Measurements from ENCODE around the gene IL22RA1.

IL22RA1 gene

DNA sequence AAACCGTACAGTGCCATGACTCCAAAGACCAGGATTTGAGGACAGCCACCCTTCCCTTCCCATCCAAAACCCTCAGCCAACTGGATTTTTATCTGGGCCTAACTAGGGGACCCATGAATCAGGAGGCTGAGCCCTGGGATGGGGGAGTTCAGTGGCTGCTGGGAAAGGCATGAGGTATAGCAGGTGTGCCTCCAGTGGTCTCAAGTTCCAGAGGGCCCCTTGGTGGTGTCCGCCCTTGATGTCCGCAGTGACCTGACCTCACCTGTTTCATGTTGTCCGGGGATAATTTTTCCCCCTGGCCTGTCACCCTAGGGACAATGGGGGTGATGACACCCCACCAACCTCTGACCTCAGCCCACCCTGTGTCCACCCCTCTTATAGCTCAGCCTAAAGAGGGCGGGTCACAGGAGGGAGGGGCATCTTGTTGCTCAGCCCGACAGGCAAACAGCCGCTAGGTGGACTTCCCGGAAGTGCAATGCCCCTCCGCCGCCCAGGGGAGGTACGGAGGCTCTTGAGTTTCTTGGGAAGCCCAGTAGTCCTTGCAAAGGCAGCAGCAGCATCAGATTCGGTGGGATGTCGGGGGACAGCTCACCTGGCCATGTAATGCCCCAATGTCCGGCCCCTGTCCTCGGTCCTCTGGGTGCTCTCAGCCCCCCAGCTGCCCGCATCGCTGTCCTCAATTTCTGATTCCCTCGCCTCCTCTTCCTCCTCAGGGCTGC, 13.8 kb upstream of the IL22RA1 start:
- TF ChIP-seq GLIS3 (CRISPR knock-in tag; IDR thresholded peaks at IDR 0.05) (no peak), TOX (CRISPR knock-in tag; IDR thresholded peaks at IDR 0.05; ENCODE audit: borderline replicate concordance) (no peak), TCF4 (CRISPR knock-in tag; IDR thresholded peaks at IDR 0.05; ENCODE audit: borderline replicate concordance) (no peak), BACH2 (CRISPR knock-in tag; IDR thresholded peaks at IDR 0.05; ENCODE audit: borderline replicate concordance) (no peak), RARB (CRISPR knock-in tag; IDR thresholded peaks at IDR 0.05) (no peak), PPARA (CRISPR knock-in tag; IDR thresholded peaks at IDR 0.05; ENCODE audit: borderline replicate concordance) (no peak), OSR1 (CRISPR knock-in tag; IDR thresholded peaks at IDR 0.05) (no peak), ESRRG (CRISPR knock-in tag; IDR thresholded peaks at IDR 0.05) (no peak), ZNF70 (CRISPR knock-in tag; IDR thresholded peaks at IDR 0.05) (no peak), SNAI2 (CRISPR knock-in tag; IDR thresholded peaks at IDR 0.05) (no peak), ARNTL (CRISPR knock-in tag; IDR thresholded peaks at IDR 0.05; ENCODE audit: borderline replicate concordance, low read depth) (no peak), ZNF8 (CRISPR knock-in tag; IDR thresholded peaks at IDR 0.05) (no peak), ISL1 (CRISPR knock-in tag; IDR thresholded peaks at IDR 0.05) (no peak)
- TF ChIP-seq, protein P1, sequence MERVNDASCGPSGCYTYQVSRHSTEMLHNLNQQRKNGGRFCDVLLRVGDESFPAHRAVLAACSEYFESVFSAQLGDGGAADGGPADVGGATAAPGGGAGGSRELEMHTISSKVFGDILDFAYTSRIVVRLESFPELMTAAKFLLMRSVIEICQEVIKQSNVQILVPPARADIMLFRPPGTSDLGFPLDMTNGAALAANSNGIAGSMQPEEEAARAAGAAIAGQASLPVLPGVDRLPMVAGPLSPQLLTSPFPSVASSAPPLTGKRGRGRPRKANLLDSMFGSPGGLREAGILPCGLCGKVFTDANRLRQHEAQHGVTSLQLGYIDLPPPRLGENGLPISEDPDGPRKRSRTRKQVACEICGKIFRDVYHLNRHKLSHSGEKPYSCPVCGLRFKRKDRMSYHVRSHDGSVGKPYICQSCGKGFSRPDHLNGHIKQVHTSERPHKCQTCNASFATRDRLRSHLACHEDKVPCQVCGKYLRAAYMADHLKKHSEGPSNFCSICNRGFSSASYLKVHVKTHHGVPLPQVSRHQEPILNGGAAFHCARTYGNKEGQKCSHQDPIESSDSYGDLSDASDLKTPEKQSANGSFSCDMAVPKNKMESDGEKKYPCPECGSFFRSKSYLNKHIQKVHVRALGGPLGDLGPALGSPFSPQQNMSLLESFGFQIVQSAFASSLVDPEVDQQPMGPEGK (CRISPR knock-in tag; IDR thresholded peaks at IDR 0.05; ENCODE audit: borderline replicate concordance) = no peak
- TF ChIP-seq, protein P2, sequence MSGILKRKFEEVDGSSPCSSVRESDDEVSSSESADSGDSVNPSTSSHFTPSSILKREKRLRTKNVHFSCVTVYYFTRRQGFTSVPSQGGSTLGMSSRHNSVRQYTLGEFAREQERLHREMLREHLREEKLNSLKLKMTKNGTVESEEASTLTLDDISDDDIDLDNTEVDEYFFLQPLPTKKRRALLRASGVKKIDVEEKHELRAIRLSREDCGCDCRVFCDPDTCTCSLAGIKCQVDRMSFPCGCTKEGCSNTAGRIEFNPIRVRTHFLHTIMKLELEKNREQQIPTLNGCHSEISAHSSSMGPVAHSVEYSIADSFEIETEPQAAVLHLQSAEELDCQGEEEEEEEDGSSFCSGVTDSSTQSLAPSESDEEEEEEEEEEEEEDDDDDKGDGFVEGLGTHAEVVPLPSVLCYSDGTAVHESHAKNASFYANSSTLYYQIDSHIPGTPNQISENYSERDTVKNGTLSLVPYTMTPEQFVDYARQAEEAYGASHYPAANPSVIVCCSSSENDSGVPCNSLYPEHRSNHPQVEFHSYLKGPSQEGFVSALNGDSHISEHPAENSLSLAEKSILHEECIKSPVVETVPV (CRISPR knock-in tag; IDR thresholded peaks at IDR 0.05) = no peak
- TF ChIP-seq, protein P3, sequence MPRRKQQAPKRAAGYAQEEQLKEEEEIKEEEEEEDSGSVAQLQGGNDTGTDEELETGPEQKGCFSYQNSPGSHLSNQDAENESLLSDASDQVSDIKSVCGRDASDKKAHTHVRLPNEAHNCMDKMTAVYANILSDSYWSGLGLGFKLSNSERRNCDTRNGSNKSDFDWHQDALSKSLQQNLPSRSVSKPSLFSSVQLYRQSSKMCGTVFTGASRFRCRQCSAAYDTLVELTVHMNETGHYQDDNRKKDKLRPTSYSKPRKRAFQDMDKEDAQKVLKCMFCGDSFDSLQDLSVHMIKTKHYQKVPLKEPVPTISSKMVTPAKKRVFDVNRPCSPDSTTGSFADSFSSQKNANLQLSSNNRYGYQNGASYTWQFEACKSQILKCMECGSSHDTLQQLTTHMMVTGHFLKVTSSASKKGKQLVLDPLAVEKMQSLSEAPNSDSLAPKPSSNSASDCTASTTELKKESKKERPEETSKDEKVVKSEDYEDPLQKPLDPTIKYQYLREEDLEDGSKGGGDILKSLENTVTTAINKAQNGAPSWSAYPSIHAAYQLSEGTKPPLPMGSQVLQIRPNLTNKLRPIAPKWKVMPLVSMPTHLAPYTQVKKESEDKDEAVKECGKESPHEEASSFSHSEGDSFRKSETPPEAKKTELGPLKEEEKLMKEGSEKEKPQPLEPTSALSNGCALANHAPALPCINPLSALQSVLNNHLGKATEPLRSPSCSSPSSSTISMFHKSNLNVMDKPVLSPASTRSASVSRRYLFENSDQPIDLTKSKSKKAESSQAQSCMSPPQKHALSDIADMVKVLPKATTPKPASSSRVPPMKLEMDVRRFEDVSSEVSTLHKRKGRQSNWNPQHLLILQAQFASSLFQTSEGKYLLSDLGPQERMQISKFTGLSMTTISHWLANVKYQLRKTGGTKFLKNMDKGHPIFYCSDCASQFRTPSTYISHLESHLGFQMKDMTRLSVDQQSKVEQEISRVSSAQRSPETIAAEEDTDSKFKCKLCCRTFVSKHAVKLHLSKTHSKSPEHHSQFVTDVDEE (CRISPR knock-in tag; IDR thresholded peaks at IDR 0.05) = no peak
- TF ChIP-seq, protein P4, sequence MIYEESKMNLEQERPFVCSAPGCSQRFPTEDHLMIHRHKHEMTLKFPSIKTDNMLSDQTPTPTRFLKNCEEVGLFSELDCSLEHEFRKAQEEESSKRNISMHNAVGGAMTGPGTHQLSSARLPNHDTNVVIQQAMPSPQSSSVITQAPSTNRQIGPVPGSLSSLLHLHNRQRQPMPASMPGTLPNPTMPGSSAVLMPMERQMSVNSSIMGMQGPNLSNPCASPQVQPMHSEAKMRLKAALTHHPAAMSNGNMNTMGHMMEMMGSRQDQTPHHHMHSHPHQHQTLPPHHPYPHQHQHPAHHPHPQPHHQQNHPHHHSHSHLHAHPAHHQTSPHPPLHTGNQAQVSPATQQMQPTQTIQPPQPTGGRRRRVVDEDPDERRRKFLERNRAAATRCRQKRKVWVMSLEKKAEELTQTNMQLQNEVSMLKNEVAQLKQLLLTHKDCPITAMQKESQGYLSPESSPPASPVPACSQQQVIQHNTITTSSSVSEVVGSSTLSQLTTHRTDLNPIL (CRISPR knock-in tag; IDR thresholded peaks at IDR 0.05; ENCODE audit: low read depth) = no peak

DNA sequence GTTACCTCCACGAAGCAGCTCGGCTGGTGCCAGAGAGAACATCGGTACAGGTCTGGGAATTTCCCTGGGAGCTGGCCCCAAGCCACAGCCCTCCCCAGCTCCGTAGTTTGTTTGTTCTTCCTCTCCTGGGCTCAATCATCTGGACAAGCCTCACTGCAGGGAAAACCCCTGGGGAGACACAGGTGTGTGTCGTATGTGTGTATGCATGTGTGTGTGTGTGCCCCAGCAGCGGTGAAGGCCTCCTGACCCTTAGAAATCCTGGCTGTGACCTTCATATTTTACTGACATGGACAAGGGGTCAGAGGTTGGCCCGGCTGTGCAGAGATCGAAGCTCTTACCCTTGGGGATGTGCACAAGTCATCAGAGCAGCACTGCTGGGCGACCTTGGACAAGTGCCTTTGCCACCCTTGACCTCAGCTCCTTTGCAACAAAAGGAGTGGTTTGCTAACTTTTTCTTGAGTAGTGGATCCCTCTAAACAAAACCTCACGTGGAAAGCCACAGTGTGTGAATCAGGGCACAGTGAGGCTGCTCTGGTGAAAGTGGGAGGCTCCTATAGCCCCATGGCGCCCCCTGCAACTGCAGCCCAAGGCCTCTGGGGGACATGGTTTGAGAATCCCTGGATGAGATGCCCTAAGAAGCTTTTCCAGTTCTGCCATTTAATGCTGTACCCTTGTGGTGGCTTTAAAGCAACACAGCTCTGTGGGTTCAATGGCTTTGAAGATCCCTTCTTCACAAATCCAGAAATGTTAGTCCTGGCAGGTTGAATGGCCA, 12.3 kb upstream of the IL22RA1 start:
- TF ChIP-seq CSDC2 (CRISPR knock-in tag; IDR thresholded peaks at IDR 0.05) (no peak), OSR1 (CRISPR knock-in tag; IDR thresholded peaks at IDR 0.05) (no peak), SNAI2 (CRISPR knock-in tag; IDR thresholded peaks at IDR 0.05) (no peak), GLIS3 (CRISPR knock-in tag; IDR thresholded peaks at IDR 0.05) (no peak), ZFP3 (CRISPR knock-in tag; IDR thresholded peaks at IDR 0.05) (no peak), PPARA (CRISPR knock-in tag; IDR thresholded peaks at IDR 0.05; ENCODE audit: borderline replicate concordance) (no peak), ZFP30 (CRISPR knock-in tag; IDR thresholded peaks at IDR 0.05) (no peak), RARB (CRISPR knock-in tag; IDR thresholded peaks at IDR 0.05) (no peak), BACH2 (CRISPR knock-in tag; IDR thresholded peaks at IDR 0.05; ENCODE audit: borderline replicate concordance) (no peak), TOX (CRISPR knock-in tag; IDR thresholded peaks at IDR 0.05; ENCODE audit: borderline replicate concordance) (no peak)
- TF ChIP-seq, protein P2 (CRISPR knock-in tag; IDR thresholded peaks at IDR 0.05) = no peak
- TF ChIP-seq, protein P3 (CRISPR knock-in tag; IDR thresholded peaks at IDR 0.05) = no peak
- TF ChIP-seq, protein P5, sequence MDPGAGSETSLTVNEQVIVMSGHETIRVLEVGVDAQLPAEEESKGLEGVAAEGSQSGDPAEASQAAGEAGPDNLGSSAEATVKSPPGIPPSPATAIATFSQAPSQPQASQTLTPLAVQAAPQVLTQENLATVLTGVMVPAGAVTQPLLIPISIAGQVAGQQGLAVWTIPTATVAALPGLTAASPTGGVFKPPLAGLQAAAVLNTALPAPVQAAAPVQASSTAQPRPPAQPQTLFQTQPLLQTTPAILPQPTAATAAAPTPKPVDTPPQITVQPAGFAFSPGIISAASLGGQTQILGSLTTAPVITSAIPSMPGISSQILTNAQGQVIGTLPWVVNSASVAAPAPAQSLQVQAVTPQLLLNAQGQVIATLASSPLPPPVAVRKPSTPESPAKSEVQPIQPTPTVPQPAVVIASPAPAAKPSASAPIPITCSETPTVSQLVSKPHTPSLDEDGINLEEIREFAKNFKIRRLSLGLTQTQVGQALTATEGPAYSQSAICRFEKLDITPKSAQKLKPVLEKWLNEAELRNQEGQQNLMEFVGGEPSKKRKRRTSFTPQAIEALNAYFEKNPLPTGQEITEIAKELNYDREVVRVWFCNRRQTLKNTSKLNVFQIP (CRISPR knock-in tag; IDR thresholded peaks at IDR 0.05; ENCODE audit: borderline replicate concordance, low read depth) = no peak
- 0 out of 3 replicates have a peak, but pooled peaks have one; percentile 14 for ATAC-seq

More for the DNA sequence above, 13.8 kb upstream of the IL22RA1 start:
- ATAC-seq = no peak

Measured in SK-N-SH treated with all-trans-retinoic acid at 6 μM for 48 hours (cell line).